A549 (cell line): ENCODE results near the gene LUZP2.

ENCODE experiments used
- CTCF ChIP-seq: fragments of >200 bp; sonication (Bioruptor Twin); formaldehyde crosslinking; IDR thresholded peaks from 3 replicates; pipeline ENCODE4 v1.5.1; 2016
- FOSB ChIP-seq: fragments of 250-450 bp; sonication (Bioruptor Pico); IDR thresholded peaks from 2 replicates; pipeline ENCODE4 v1.5.0; 2020; ENCODE audit warnings: mild to moderate bottlenecking, moderate library complexity
- MAX ChIP-seq: IDR thresholded peaks from 2 replicates; pipeline ENCODE4 v1.6.1; 2012
- NR3C1 ChIP-seq: fragments of >200 bp; sonication (Bioruptor Twin); formaldehyde crosslinking; IDR thresholded peaks from 3 replicates; pipeline ENCODE4 v1.6.1; 2017
- POLR2A ChIP-seq: IDR thresholded peaks from 2 replicates; pipeline ENCODE4 v1.6.1; 2012; ENCODE audit warnings: mild to moderate bottlenecking, low read length
- POLR2AphosphoS2 ChIP-seq: conservative IDR thresholded peaks from 2 replicates; pipeline ENCODE4 v1.6.1; 2012; ENCODE audit warnings: low read length, improper control_type of control experiment, inconsistent platforms

GRCh38 chr11:24624432-24624831 is 127.6 kb downstream of the LUZP2 start:
- no peak for TF ChIP-seq CTCF
- TF ChIP-seq MAX, result no peak
- no peak for TF ChIP-seq FOSB
- no peak for TF ChIP-seq POLR2A
- no peak for TF ChIP-seq NR3C1
- no peak for TF ChIP-seq POLR2AphosphoS2
